Hepatocyte (in vitro differentiated cells): ENCODE results near the gene CCDC88C. TPM values are rescaled to one million over a fixed set of nuclear protein-coding genes. Genes with fewer than 3 reads are reported as not detected.

Source experiments
- DNase-seq: peaks from one replicate; pipeline ENCODE4 v3.0.0-alpha.2; 2016; ENCODE audit warnings: low spot score
- H2AFZ ChIP-seq: fragments of 200-600 bp; sonication (generic); 2 replicates; pipeline ENCODE4 v1.6.0; 2016; ENCODE audit warnings: antibody characterized with exemption, mild to moderate bottlenecking
- H3K27ac ChIP-seq: fragments of 200-600 bp; sonication (generic); 2 replicates; pipeline ENCODE4 v1.5.1; 2016; ENCODE audit warnings: mild to moderate bottlenecking
- H3K27me3 ChIP-seq: fragments of 200-600 bp; sonication (generic); 2 replicates; pipeline ENCODE4 v1.6.1; 2016
- H3K36me3 ChIP-seq: fragments of 200-600 bp; sonication (generic); replicated peaks from 2 replicates; pipeline ENCODE4 v1.5.1; 2016; ENCODE audit warnings: low read depth; ENCODE audit not compliant: insufficient read depth
- H3K4me1 ChIP-seq: fragments of 200-600 bp; sonication (generic); 2 replicates; pipeline ENCODE4 v1.5.1; 2016; ENCODE audit warnings: mild to moderate bottlenecking, moderate library complexity; ENCODE audit not compliant: insufficient read depth
- H3K4me2 ChIP-seq: fragments of 200-600 bp; sonication (generic); 2 replicates; pipeline ENCODE4 v1.6.0; 2016
- H3K4me3 ChIP-seq: fragments of 200-600 bp; sonication (generic); 2 replicates; pipeline ENCODE4 v1.5.1; 2016; ENCODE audit warnings: mild to moderate bottlenecking
- H3K79me2 ChIP-seq: fragments of 200-600 bp; sonication (generic); 2 replicates; pipeline ENCODE4 v1.6.0; 2017; ENCODE audit warnings: mild to moderate bottlenecking
- H3K9me2 ChIP-seq: fragments of 200-600 bp; sonication (generic); replicated peaks from 2 replicates; pipeline ENCODE4 v1.6.0; 2017; ENCODE audit warnings: mild to moderate bottlenecking; ENCODE audit not compliant: insufficient read depth
- H3K9me3 ChIP-seq: fragments of 200-600 bp; sonication (generic); 2 replicates; pipeline ENCODE4 v1.5.1; 2016; ENCODE audit warnings: low read depth, mild to moderate bottlenecking
- H4K20me1 ChIP-seq: fragments of 200-600 bp; sonication (generic); 2 replicates; pipeline ENCODE4 v1.6.0; 2016; ENCODE audit warnings: mild to moderate bottlenecking; ENCODE audit not compliant: insufficient read depth, poor library complexity, severe bottlenecking
- EZH2 ChIP-seq: fragments of 200-600 bp; sonication (generic); IDR thresholded peaks from 2 replicates; pipeline ENCODE4 v1.6.1; 2016; ENCODE audit warnings: antibody characterized with exemption, mild to moderate bottlenecking, borderline replicate concordance
- EZH2phosphoT487 ChIP-seq: fragments of 200-600 bp; sonication (generic); IDR thresholded peaks from one replicate; pipeline ENCODE4 v1.6.1; 2018; ENCODE audit warnings: antibody characterized with exemption, mild to moderate bottlenecking, low read depth, moderate library complexity; ENCODE audit not compliant: unreplicated experiment, severe bottlenecking
- WGBS: methylation state at CpG from one replicate; pipeline ENCODE4 v1.1.6; 2016; ENCODE audit warnings: low lambda C conversion rate; ENCODE audit errors: missing lambda C conversion rate; 5-methylcytosine and 5-hydroxymethylcytosine counted together
- polyA plus RNA-seq: library from polyadenylated mRNA; unstranded; fragments of >200 nt; fragmentation: Nextera tagmentation; extraction: Ambion mirVana; gene quantifications from 2 replicates; pipeline ENCODE4 v1.2.1, GENCODE V29; 2016
- total RNA-seq: library from RNA; depleted of rRNA; stranded (reverse); fragments of >200 nt; gene quantifications from 2 replicates; pipeline ENCODE4 v1.2.3, GENCODE V29; 2014
- TF ChIP-seq, protein P1 (sequence below): fragments of 200-600 bp; sonication (generic); IDR thresholded peaks from 2 replicates; pipeline ENCODE4 v1.5.1; 2016; ENCODE audit warnings: antibody characterized with exemption, mild to moderate bottlenecking; ENCODE audit not compliant: poor library complexity

The CCDC88C gene
- total and polyA plus RNA-seq, 2 experiments from 2014 or later: 5.9 to 11.3 TPM

DNA sequence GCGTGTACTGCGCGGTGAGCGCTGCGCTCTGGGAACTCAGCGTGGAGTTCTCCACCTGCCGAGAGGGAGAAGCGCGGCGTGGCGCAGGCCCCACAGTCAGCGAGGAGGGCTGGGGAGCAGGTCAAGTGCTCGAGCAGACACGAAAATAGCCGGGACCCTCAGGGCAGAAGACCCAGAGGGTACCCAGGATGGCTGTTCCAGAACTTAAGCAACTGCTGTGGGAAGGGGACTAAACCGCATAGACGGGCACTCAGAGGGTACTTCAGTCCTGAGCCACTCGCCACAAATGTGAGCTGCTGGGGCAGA lies 113.7 kb downstream of the CCDC88C start:
- Histone ChIP-seq H3K36me3 (no peaks in the 10 kb centered on the region), H2AFZ (no peak overlapping the region), H4K20me1 (no peaks in the 10 kb centered on the region), H3K4me2 (no peak overlapping the region), H3K27ac (no peak overlapping the region), H3K9me2 (no peaks in the 10 kb centered on the region), H3K79me2 (no peaks in the 10 kb centered on the region), H3K4me1 (no peaks in the 10 kb centered on the region), H3K4me3 (no peak overlapping the region), H3K9me3 (no peaks in the 10 kb centered on the region), H3K27me3 (no peaks in the 10 kb centered on the region)
- no peak for DNase-seq
- WGBS: 96% methylated on average over 17 of the region's 18 CpGs
- TF ChIP-seq EZH2phosphoT487 (no peak), EZH2 (no peak)
- TF ChIP-seq, protein P1, sequence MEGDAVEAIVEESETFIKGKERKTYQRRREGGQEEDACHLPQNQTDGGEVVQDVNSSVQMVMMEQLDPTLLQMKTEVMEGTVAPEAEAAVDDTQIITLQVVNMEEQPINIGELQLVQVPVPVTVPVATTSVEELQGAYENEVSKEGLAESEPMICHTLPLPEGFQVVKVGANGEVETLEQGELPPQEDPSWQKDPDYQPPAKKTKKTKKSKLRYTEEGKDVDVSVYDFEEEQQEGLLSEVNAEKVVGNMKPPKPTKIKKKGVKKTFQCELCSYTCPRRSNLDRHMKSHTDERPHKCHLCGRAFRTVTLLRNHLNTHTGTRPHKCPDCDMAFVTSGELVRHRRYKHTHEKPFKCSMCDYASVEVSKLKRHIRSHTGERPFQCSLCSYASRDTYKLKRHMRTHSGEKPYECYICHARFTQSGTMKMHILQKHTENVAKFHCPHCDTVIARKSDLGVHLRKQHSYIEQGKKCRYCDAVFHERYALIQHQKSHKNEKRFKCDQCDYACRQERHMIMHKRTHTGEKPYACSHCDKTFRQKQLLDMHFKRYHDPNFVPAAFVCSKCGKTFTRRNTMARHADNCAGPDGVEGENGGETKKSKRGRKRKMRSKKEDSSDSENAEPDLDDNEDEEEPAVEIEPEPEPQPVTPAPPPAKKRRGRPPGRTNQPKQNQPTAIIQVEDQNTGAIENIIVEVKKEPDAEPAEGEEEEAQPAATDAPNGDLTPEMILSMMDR: no peak

DNA sequence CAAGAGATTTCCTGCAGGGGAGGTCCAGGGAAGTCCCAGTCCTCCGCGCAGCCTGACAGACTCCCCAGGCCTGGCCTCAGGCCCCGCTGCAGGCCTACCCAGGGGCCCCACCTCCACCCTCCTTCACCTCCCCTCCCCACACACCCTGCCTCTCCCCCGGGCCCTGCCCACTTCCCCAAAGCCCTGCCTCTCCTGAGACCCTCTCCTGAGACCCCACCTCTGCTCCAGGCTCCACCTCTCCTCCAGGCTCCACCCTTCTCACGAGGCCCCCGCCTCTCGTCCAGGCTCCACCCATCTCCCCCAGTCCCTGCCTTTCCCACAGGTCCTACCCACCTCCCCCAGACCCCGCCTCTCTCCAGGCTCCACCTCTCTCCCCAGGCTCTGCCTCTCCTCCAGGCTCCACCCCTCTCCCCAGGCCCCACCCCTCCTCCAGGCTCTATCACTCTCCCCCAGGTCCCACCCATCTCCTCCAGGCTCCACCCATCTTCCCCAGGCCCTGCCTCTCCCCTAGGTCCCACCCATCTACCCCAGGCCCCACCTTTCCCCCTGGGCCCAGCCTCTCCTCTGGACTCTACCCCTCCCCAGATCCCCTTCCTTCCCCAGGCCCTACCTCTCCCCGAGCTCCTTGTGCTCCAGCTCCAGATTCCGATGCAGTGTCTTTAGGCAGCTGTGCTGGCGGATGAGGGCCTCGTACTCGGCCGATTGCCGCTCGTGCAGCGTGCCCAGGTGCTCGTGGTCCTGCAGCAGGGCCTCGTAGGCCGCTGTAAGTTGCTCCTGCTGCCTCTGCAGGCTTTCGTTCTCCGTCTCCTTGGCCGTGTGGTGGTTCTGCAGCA lies 114.3 kb downstream of the CCDC88C start:
- Histone ChIP-seq H4K20me1 (no peaks in the 10 kb centered on the region), H3K9me2 (no peaks in the 10 kb centered on the region), H2AFZ (no peak overlapping the region), H3K27ac (no peak overlapping the region), H3K4me1 (no peaks in the 10 kb centered on the region), H3K79me2 (no peaks in the 10 kb centered on the region), H3K9me3 (no peaks in the 10 kb centered on the region), H3K36me3 (no peaks in the 10 kb centered on the region), H3K27me3 (no peaks in the 10 kb centered on the region), H3K4me2 (no peak overlapping the region), H3K4me3 (no peak overlapping the region)
- no peak for DNase-seq
- WGBS: 86% methylated on average over 19 of the region's 23 CpGs
- TF ChIP-seq EZH2 (no peak), EZH2phosphoT487 (no peak)
- TF ChIP-seq, protein P1: no peak

DNA sequence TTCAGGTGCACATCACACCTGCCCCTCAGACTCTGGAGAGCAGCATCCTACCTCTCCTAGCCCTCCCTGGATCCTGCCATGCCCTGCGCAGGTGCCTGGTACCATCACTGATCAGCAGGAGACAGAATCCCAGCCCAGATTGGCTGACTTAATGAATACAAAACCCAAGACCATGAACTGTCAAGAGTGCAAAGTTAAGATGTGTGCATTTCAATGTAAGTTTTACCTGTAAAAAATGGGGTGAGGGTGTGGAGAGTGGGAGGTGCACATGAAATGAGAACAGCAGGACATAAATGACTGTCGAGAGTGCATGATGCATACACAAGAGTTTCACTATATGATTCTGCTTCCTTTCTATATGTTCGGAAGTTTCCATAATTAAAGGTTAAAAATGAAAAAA lies 115.2 kb downstream of the CCDC88C start:
- TF ChIP-seq, protein P1: no peak
- TF ChIP-seq EZH2phosphoT487 (no peak), EZH2 (no peak)
- Histone ChIP-seq H3K9me2 (no peaks in the 10 kb centered on the region), H3K4me2 (no peak overlapping the region), H4K20me1 (no peaks in the 10 kb centered on the region), H3K27me3 (no peaks in the 10 kb centered on the region), H3K36me3 (no peaks in the 10 kb centered on the region), H3K4me3 (no peak overlapping the region), H3K9me3 (no peaks in the 10 kb centered on the region), H3K79me2 (no peaks in the 10 kb centered on the region), H3K4me1 (no peaks in the 10 kb centered on the region), H2AFZ (no peak overlapping the region), H3K27ac (no peak overlapping the region)
- WGBS: 94% methylated on average over 3 of the region's 3 CpGs
- DNase-seq: no peak
